Lower lobe of right lung (tissue), 2 donors: Measurements from ENCODE around the gene MAGEF1. TPM values are rescaled to one million over a fixed set of nuclear protein-coding genes. Genes with fewer than 3 reads are reported as not detected.

Experiments used
- ATAC-seq, 2 donors: fragments of 200-7000 bp; cut with Tn5 transposase; one replicate each; pipeline ENCODE4 v1.9.1; 2020 to 2022; ENCODE audit warnings: mild to moderate bottlenecking in 2 of 2, moderate library complexity in 2 of 2
- DNase-seq: peaks from one replicate; pipeline ENCODE4 v3.0.0-alpha.2; 2020
- H3K27ac ChIP-seq: fragments of 200-600 bp; one replicate; pipeline ENCODE4 v1.8.0; 2022
- H3K27me3 ChIP-seq: fragments of 200-600 bp; one replicate; pipeline ENCODE4 v1.8.0; 2022; ENCODE audit warnings: low read depth
- H3K36me3 ChIP-seq: fragments of 200-600 bp; one replicate; pipeline ENCODE4 v1.8.0; 2022; ENCODE audit warnings: mild to moderate bottlenecking
- H3K4me1 ChIP-seq: fragments of 200-600 bp; one replicate; pipeline ENCODE4 v1.8.0; 2022
- H3K4me3 ChIP-seq: fragments of 200-600 bp; one replicate; pipeline ENCODE4 v1.8.0; 2022; ENCODE audit warnings: mild to moderate bottlenecking
- H3K9me3 ChIP-seq: fragments of 200-600 bp; one replicate; pipeline ENCODE4 v1.8.0; 2022
- intact Hi-C: fragments of 100-400 bp; cut with DNase I; formaldehyde crosslinking; loops from one replicate; pipeline ENCODE4 v1.11.0; 2022
- long read RNA-seq: library from polyadenylated mRNA; unstranded; transcript quantifications from one replicate; pipeline ENCODE4 v2.0.0, GENCODE V29; 2021
- total RNA-seq: library from RNA; stranded (reverse); fragmentation: NEBNext Ultra II Directional; extraction: Animal tissue kit (Norgen Biotek cat#: 25700); gene quantifications from one replicate; pipeline ENCODE4 v1.2.1, GENCODE V29; 2021
- TF ChIP-seq, protein P1 (sequence below): fragments of 200-600 bp; IDR thresholded peaks from one replicate; pipeline ENCODE4 v1.8.0; 2022; ENCODE audit warnings: antibody characterized with exemption, mild to moderate bottlenecking
- donor health status: DM: no; HTN: yes; CAD: no; lungs with severe emphysema.

The MAGEF1 gene, protein sequence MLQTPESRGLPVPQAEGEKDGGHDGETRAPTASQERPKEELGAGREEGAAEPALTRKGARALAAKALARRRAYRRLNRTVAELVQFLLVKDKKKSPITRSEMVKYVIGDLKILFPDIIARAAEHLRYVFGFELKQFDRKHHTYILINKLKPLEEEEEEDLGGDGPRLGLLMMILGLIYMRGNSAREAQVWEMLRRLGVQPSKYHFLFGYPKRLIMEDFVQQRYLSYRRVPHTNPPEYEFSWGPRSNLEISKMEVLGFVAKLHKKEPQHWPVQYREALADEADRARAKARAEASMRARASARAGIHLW
- total RNA-seq, result 23.5 TPM
- long read RNA-seq, transcript MAGEF1-201 (1 exons, 1,636 nt), result major isoform, 79 of 79 reads
- long read RNA-seq, partial matches to known transcripts, result 0 of 79 reads
- long read RNA-seq, other reads (novel, unspliced or antisense), result 0 of 79 reads

DNA sequence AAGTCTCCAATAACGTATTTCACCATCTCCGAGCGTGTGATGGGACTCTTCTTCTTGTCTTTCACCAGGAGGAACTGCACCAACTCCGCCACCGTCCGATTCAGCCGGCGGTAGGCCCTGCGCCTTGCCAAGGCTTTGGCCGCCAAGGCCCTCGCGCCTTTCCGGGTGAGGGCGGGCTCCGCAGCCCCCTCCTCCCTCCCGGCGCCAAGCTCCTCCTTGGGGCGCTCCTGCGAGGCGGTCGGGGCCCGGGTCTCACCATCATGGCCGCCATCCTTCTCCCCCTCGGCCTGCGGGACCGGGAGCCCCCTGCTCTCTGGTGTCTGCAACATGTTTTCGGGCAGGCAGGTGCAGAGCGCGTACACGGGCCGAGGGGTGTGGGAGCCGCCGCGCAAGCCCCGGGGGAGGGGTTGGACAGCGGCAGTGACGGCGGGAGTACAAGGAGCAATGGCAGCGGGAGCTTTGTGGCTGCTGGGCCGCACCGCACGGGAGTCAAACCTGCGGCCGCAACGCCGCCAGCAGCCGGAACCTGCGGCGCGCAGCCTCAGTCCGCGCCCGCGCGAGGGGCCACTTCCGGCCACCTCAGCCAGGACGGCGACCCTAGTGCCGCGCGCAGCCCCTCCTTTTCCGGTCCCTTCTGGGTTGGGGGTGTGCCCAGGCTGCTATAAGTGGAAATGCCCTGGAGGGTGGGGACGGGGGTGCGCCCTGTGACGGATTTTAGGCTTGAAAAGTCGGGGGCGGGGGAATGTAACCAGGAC is at the start of gene MAGEF1:
Gene MAGEF1, minus strand, starts transcription at position 572 of the 755 bp plus-strand sequence. Its CDS starts 243 bp downstream, at position 329.
- peak; percentile 96 to 97 for ATAC-seq
- Histone ChIP-seq H3K4me3 (peak within 1 kb of the TSS; percentile 87), H3K36me3 (no peaks in the 10 kb centered on the region), H3K27ac (peak within 1 kb of the TSS; percentile 94), H3K9me3 (no peaks in the 10 kb centered on the region), H3K4me1 (peaks cover 30% of the 10 kb centered on the region), H3K27me3 (no peaks in the 10 kb centered on the region)
- TF ChIP-seq, protein P1, sequence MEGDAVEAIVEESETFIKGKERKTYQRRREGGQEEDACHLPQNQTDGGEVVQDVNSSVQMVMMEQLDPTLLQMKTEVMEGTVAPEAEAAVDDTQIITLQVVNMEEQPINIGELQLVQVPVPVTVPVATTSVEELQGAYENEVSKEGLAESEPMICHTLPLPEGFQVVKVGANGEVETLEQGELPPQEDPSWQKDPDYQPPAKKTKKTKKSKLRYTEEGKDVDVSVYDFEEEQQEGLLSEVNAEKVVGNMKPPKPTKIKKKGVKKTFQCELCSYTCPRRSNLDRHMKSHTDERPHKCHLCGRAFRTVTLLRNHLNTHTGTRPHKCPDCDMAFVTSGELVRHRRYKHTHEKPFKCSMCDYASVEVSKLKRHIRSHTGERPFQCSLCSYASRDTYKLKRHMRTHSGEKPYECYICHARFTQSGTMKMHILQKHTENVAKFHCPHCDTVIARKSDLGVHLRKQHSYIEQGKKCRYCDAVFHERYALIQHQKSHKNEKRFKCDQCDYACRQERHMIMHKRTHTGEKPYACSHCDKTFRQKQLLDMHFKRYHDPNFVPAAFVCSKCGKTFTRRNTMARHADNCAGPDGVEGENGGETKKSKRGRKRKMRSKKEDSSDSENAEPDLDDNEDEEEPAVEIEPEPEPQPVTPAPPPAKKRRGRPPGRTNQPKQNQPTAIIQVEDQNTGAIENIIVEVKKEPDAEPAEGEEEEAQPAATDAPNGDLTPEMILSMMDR, result no peak
- intact Hi-C loops, result no loop called here
- peak; percentile 86 for DNase-seq

DNA sequence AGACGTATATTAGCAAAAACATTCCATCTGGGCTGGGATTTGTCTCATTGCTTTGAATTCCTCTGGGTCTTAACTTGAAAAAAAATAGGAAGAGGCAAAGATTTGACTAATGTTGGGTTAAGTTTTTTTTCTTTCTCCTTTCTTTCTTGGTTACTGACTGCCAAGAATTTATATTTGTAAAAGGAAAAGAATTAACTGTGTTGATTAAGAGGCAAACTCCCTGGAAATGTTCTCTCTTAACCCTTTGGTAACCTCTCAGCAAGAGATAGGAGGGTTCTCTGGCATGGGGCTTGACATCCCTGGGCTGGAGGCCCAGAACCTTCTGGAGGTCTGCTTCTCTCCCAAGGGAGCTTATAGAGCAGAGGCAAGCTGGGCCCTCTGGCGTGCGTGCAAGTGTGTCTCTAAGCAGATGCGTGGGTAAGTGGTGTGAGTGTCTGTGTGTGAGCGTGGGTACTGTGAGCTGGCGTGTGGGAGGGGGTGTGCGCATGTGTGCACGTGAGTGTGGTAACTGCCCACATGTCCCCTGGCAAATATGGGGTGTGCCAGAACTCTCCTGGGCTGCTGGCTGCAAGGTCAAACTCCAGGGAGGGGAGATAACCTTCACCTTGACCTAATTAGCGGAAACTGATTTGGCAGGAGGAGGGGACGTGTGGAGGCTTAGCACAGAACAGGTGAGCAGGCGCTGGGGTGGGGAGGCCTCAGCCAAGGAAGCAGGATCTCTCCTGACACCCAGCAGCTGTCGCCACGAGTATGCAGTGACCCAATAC is 49.4 kb upstream of the MAGEF1 start:
- H3K4me1 ChIP-seq, result peaks cover 14% of the 10 kb centered on the region
- ATAC-seq, result no peak
- intact Hi-C loops, result no loop called here

DNA sequence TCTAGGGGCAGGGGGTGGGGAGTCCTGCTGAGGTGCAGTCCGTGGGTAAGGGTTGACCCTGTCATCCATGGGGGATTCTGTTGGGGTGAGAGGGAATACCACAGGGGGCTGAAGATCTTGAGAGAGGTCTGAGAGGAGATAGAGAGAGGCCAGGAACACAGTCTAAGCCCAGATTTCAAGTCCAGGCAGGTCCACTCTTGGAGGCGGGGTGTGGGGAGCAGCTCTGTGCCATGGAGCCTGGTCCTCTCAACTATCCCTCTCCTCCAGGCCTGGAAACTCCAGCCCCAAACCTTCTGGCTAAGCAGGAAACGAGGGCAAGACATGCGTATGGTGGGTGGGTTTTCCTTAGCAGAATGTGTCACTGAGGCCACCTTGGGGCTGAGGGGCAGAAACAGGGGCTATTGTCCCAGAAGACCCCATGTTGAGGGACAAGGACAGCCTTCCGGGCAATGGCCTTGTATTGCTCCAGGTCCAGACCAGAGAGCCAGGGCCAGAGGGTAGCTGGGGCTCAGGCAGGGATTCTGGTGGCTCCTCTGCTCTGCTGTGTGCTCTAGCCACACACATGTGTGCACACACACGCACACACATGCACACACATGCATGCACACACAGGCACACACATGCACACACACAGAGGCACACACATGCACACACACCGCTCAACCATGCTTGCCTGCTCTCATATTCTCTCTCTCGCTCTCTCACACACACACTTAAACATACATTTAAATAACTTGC is 48.6 kb upstream of the MAGEF1 start:
- no peak for DNase-seq
- Histone ChIP-seq H3K9me3 (no peaks in the 10 kb centered on the region), H3K36me3 (no peaks in the 10 kb centered on the region), H3K27ac (no peak overlapping the region), H3K4me1 (peaks cover 14% of the 10 kb centered on the region), H3K27me3 (no peaks in the 10 kb centered on the region), H3K4me3 (no peak overlapping the region)
- intact Hi-C loops, result no loop called here
- no peak for ATAC-seq
- TF ChIP-seq, protein P1, result no peak

More for the DNA sequence above, 49.4 kb upstream of the MAGEF1 start:
- Histone ChIP-seq H3K27me3 (no peaks in the 10 kb centered on the region), H3K27ac (no peak overlapping the region), H3K9me3 (no peaks in the 10 kb centered on the region), H3K36me3 (no peaks in the 10 kb centered on the region), H3K4me3 (no peak overlapping the region)
- TF ChIP-seq, protein P1, result no peak
- DNase-seq, result no peak

DNA sequence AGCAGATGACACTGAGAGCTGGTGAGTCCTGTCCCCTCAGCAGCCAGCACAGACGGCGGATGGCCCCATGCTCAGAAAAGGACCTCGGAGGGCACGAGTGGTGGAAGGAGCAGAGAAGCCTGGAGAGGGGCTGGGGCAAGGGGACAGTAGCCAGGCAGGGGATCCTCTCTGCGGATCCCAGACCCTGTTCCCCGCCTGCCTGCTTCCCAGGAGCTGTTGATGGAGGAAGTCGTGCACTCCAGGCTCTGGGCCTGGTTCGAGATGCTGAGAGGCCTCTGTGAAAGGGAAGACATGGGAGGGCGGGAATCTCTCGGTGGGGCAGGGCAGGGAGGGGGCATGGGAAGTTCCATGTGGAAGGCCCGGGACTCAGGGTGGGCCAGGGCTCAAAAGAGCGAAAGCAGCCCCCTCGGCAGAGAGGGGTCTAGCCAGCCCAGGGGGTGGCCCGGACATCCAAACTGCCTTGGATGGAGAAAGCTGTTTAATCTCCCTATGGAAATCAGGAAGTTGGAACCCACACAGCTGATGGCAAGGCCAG is 47.9 kb upstream of the MAGEF1 start:
- Histone ChIP-seq H3K9me3 (no peaks in the 10 kb centered on the region), H3K27ac (no peak overlapping the region), H3K4me1 (peaks cover 14% of the 10 kb centered on the region), H3K4me3 (no peak overlapping the region), H3K27me3 (no peaks in the 10 kb centered on the region), H3K36me3 (no peaks in the 10 kb centered on the region)
- TF ChIP-seq, protein P1, result no peak
- no peak for ATAC-seq
- no peak for DNase-seq
- intact Hi-C loops, result no loop called here
